NT2/D1 (cell line): Measurements from ENCODE around the gene HUS1B.

Source experiments
- DNase-seq: peaks from one replicate; pipeline ENCODE4 v3.0.0-alpha.2; 2011; ENCODE audit warnings: low read depth, low spot score
- H3K27me3 ChIP-seq: 2 replicates; pipeline ENCODE4 v1.6.0; 2011; ENCODE audit warnings: mild to moderate bottlenecking; ENCODE audit not compliant: insufficient read length, insufficient read depth
- H3K36me3 ChIP-seq: 2 replicates; pipeline ENCODE4 v1.6.1; 2011; ENCODE audit warnings: mild to moderate bottlenecking, low read length, mixed read lengths; ENCODE audit not compliant: insufficient read depth, insufficient read length
- H3K4me1 ChIP-seq: 2 replicates; pipeline ENCODE4 v1.5.1; 2011; ENCODE audit not compliant: insufficient read depth, insufficient read length
- H3K4me3 ChIP-seq: 2 replicates; pipeline ENCODE4 v1.5.1; 2011; ENCODE audit warnings: low read depth; ENCODE audit not compliant: insufficient read length
- H3K9ac ChIP-seq: 2 replicates; pipeline ENCODE4 v1.6.0; 2011; ENCODE audit warnings: low read depth; ENCODE audit not compliant: insufficient read length
- H3K9me3 ChIP-seq: 2 replicates; pipeline ENCODE4 v1.5.1; 2011; ENCODE audit warnings: mild to moderate bottlenecking, low read length; ENCODE audit not compliant: insufficient read depth
- SUZ12 ChIP-seq: IDR thresholded peaks from 2 replicates; pipeline ENCODE4 v1.6.1; 2011; ENCODE audit not compliant: insufficient read length, insufficient read depth; ENCODE audit errors: extremely low read depth
- YY1 ChIP-seq: IDR thresholded peaks from 2 replicates; pipeline ENCODE4 v1.6.1; 2011; ENCODE audit not compliant: insufficient read length, insufficient read depth
- ZNF274 ChIP-seq: IDR thresholded peaks from 2 replicates; pipeline ENCODE4 v1.6.1; 2011; ENCODE audit warnings: mild to moderate bottlenecking, low read depth, low read length

Gene HUS1B

DNA sequence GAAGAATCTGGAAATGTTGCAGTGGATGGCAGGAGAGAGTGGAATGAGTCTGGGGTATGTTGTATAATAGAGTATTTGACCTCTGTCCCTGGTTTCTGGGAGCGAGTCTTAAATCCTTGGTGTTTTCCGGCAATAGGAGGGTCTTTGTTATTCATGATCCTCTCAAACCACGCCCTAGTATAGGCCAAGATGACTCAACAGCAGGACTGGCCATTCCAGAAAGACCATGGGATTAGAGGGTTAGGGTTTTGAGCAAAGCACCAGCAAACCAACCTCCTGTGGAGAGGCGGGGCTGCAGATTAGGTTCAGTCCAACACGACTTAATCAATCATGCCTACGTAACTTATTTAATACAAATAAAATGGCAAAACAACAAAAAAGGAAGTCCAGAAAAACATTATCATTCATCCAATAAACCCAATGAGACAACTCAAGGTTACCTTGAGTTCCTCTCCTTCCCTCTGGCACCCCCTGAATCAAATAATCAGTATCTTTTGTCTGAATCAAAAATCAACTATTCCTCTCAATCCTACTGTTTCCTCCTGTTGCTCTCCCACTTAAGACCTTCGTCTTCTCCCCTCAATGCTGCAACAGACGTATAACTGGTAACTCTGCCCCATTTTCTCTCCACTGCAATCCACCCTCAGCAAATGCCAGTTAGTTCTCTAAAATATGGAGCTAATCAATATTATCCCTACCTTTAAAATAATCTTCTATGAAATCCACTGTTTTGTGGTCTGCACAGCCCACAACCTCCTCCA, 15.5 kb downstream of the HUS1B start:
- H3K4me3 ChIP-seq = no peak overlapping the region
- H3K9me3 ChIP-seq = no peaks in the 10 kb centered on the region; the same call in 1 of the 2 replicates
- TF ChIP-seq YY1 (no peak), ZNF274 (no peak), SUZ12 (no peak)
- DNase-seq = no peak
- H3K4me1 ChIP-seq = no peaks in the 10 kb centered on the region
- no peaks in the 10 kb centered on the region for H3K27me3 ChIP-seq
- peaks cover 8% of the 10 kb centered on the region for H3K36me3 ChIP-seq
- no peak overlapping the region for H3K9ac ChIP-seq

DNA sequence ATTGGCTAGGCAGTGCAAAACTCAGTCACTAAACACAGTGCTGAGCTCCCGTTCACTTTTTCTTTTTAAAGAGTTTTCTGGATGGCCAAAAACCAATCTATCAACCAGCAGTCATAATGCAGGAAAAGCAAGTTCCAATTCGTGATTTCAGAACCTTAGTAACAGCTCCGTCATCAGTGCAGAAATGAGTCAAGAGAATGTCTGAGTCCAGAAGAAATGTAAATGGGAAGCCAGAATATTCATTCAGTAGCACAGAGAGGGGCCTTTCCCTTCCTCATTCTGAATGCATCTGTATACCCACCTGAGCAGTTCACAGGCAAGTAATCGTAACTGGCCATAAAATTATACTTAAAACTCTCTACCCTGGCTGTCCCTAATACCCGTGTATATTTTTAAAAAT, 20.4 kb downstream of the HUS1B start:
- H3K27me3 ChIP-seq = no peaks in the 10 kb centered on the region
- H3K9me3 ChIP-seq = no peaks in the 10 kb centered on the region
- peaks cover 8% of the 10 kb centered on the region for H3K36me3 ChIP-seq
- TF ChIP-seq SUZ12 (no peak), ZNF274 (no peak), YY1 (no peak)
- H3K4me1 ChIP-seq = no peaks in the 10 kb centered on the region
- H3K4me3 ChIP-seq = no peak overlapping the region
- DNase-seq = no peak
- no peak overlapping the region for H3K9ac ChIP-seq

DNA sequence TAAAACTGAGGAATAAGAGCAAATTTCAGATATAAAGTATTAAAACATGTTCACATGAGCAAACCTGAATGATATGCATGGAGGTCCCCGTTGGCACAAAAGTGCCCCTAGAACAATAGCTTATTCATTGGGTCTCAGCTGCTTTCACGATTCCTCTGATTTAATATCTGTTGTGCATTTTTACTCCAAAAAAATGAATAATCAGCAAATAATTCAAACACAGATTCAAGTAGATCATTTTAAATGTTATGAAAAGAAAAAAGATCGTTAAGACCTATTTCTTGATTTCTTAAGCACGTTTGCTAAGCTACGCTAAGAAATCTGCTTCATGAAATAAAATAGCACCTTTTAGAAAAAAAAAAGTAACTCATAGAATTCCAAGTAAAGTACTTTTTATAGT, 21.7 kb downstream of the HUS1B start:
- no peak for DNase-seq
- H3K9ac ChIP-seq = no peak overlapping the region
- H3K27me3 ChIP-seq = no peaks in the 10 kb centered on the region
- no peaks in the 10 kb centered on the region for H3K4me1 ChIP-seq
- H3K9me3 ChIP-seq = no peaks in the 10 kb centered on the region
- H3K4me3 ChIP-seq = no peak overlapping the region
- TF ChIP-seq ZNF274 (no peak), SUZ12 (no peak), YY1 (no peak)
- peaks cover 13% of the 10 kb centered on the region for H3K36me3 ChIP-seq

DNA sequence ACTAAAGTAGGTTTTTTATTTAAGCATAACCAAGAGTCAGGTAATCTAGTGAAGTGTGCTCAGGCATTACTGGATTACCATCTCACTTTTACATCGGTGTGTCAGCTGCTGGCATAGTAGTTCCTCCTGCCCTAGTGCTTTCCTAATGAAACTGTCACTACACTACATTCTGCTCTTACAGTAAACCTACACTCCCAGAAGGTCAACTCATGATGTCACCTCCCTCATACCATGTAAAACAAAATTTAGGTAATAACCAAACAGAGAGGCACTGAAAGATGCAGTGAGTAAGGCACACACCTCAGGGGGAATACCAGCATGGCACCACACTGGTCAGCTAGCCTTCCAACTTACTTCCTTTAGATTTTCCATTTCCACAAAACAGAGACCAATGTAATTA, 23.3 kb downstream of the HUS1B start:
- DNase-seq = no peak
- H3K9ac ChIP-seq = no peak overlapping the region
- no peaks in the 10 kb centered on the region for H3K4me1 ChIP-seq
- no peaks in the 10 kb centered on the region for H3K27me3 ChIP-seq
- H3K4me3 ChIP-seq = no peak overlapping the region
- H3K9me3 ChIP-seq = no peaks in the 10 kb centered on the region
- H3K36me3 ChIP-seq = peaks cover 13% of the 10 kb centered on the region
- TF ChIP-seq ZNF274 = no peak
- TF ChIP-seq SUZ12 = no peak
- no peak for TF ChIP-seq YY1

DNA sequence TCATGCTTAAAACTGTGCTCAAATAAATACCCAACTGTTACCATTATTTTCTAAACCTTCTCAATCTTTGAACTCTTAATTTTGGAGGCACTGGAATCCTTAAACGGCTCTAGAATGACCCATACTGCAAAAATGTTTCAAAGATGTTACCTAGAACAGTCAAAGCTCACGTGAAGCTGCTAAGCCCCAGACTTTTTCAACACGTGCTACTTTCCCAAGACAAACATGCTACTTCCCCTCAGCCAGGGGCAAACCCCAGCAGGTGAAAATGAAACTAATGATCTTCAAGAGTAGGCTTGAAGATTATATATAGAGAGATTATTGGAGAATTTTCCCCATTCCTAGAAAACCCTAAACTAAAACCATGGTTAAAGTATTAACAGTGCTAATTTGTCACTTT, 28.1 kb downstream of the HUS1B start:
- Histone ChIP-seq H3K4me3 (no peak overlapping the region), H3K4me1 (no peaks in the 10 kb centered on the region), H3K36me3 (peaks cover 5% of the 10 kb centered on the region), H3K9ac (no peak overlapping the region), H3K9me3 (no peaks in the 10 kb centered on the region), H3K27me3 (no peaks in the 10 kb centered on the region)
- TF ChIP-seq YY1 (no peak), ZNF274 (no peak), SUZ12 (no peak)
- DNase-seq = no peak

DNA sequence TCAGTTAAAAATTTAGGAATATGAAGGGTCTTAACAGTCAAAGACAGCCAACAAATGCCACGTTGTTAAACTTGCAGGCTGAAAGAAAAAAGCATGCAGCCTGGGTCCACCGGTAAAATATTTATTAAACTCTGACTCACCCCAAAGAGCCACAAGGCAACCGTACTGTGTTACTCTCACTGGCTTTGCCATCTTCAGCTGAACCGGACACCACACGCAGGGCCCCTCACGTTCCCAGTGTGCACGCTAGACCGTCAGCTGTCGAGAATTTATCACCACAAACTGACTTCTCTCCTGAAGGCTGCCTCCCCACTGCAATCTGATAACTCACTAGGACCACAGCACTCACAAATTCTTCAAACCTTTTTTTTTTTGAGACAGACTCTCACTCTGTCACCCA, 30.7 kb downstream of the HUS1B start:
- Histone ChIP-seq H3K27me3 (no peaks in the 10 kb centered on the region), H3K4me1 (no peaks in the 10 kb centered on the region), H3K9me3 (no peaks in the 10 kb centered on the region), H3K9ac (no peak overlapping the region), H3K4me3 (no peak overlapping the region), H3K36me3 (peaks cover 8% of the 10 kb centered on the region)
- no peak for DNase-seq
- no peak for TF ChIP-seq YY1
- TF ChIP-seq ZNF274 = no peak
- TF ChIP-seq SUZ12 = no peak

DNA sequence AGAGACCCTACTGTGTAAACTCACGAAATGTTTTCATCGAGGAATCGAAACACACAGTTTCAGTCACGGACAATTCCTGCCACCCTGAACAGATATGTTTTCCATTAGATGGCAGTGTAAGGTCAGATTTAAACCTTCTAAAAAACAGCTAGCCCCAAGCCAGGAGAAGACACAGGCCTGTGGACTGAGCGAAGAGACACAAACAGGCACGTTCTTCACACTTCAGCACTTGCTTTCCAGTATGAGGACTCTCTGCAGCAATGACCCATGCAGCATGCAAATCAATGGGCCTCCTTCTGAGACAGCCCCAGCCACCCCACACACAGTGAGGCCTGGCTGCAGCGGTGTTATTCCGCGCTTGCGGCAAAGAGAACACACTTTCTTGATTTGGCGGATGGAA, 31.9 kb downstream of the HUS1B start:
- no peak for TF ChIP-seq ZNF274
- TF ChIP-seq YY1 = no peak
- TF ChIP-seq SUZ12 = no peak
- peak; percentile 11 for DNase-seq
- no peak overlapping the region for H3K4me3 ChIP-seq
- H3K36me3 ChIP-seq = peaks cover 13% of the 10 kb centered on the region
- no peaks in the 10 kb centered on the region for H3K27me3 ChIP-seq
- H3K9ac ChIP-seq = no peak overlapping the region
- H3K4me1 ChIP-seq = no peaks in the 10 kb centered on the region
- no peaks in the 10 kb centered on the region for H3K9me3 ChIP-seq
